ENCODE results near the gene TRIM14. TPM values are rescaled to one million over a fixed set of nuclear protein-coding genes. Genes with fewer than 3 reads are reported as not detected.

The TRIM14 gene
- total and polyA plus RNA-seq, 2 donors (not counting 1 experiment from before 2014, with no cell fraction given): 22.5 to 23.9 TPM

GRCh38 chr9:98101868-98102273 is 17.2 kb downstream of the TRIM14 start:
- Mint-ChIP-seq H3K27ac (peak overlapping the region; percentile 81), H3K27me3 (no peaks in the 10 kb centered on the region), H3K4me1 (peaks cover 77% of the 10 kb centered on the region), H3K4me3 (peak overlapping the region; percentile 68), H3K9me3 (ENCODE audit: insufficient read depth) (no peaks in the 10 kb centered on the region)
- Histone ChIP-seq H3K9ac (ENCODE audit: low read length) (no peak overlapping the region), H3K79me2 (ENCODE audit: control insufficient read depth, insufficient read depth, low read length) (peaks cover 42% of the 10 kb centered on the region), H3K27me3 (replicated peaks in 1 of 4; ENCODE audit: control extremely low read depth in 1 of 4, control insufficient read depth in 3 of 4, insufficient read depth in 4 of 4, low read length in 3 of 4) (no peaks in the 10 kb centered on the region), H3K36me3 (replicated peaks in 1 of 2; ENCODE audit: control extremely low read depth in 1 of 2, control insufficient read depth in 1 of 2, extremely low read depth in 1 of 2, insufficient read depth in 2 of 2, low read length in 1 of 2) (peaks cover 0 to 13% of the 10 kb centered on the region in 2 experiments), H3K9me3 (ENCODE audit: control extremely low read depth in 1 of 3, control insufficient read depth in 2 of 3, insufficient read depth in 1 of 3, low read length in 2 of 3) (no peaks in the 10 kb centered on the region), H3K4me2 (replicated peaks; ENCODE audit: low read depth, low read length, poor library complexity, severe bottlenecking) (peak overlapping the region; percentile 46), H3K4me3 (ENCODE audit: control extremely low read depth in 1 of 5, extremely low read depth in 1 of 5, insufficient read depth in 1 of 5, low read depth in 2 of 5, low read length in 4 of 5) (peak overlapping the region in 1 of 5 experiments; percentile 38), H3K4me1 (ENCODE audit: control insufficient read depth in 2 of 2, insufficient read depth in 2 of 2, low read length in 2 of 2) (peaks cover 82 to 87% of the 10 kb centered on the region in 2 donors), H2AFZ (ENCODE audit: insufficient read depth, low read depth, low read length, poor library complexity, severe bottlenecking) (peak overlapping the region; percentile 47), H4K20me1 (ENCODE audit: control insufficient read depth, insufficient read depth, low read length, poor library complexity, severe bottlenecking) (no peaks in the 10 kb centered on the region), H3K27ac (ENCODE audit: low read length in 2 of 2) (peak overlapping the region; percentile 66 to 74)
- intact Hi-C loops (cut with micrococcal nuclease): loop anchor here (1.0 to 10.0 kb wide), 6 partner anchors 14 to 1687 kb away; partner anchors contain the start of genes ANP32B, CORO2A, NANS and ZNF367
- WGBS (ENCODE audit: insufficient coverage): 0% methylated on average over 4 of the region's 6 CpGs
- POLR2A ChIA-PET: interaction anchor here (0.6 to 1.5 kb wide), 12 partner anchors 16 to 1245 kb away, joined by 3 to 13 read pairs (median 5); partner anchors contain the start of genes NANS, TBC1D2, TRIM14 and TRMO
- ATAC-seq (ENCODE audit: low read depth): peak; percentile 98
- peak; percentile 91 for DNase-seq
- no peak for TF ChIP-seq CTCF (IDR thresholded peaks at IDR 0.05)
- no peak for TF ChIP-seq EZH2 (IDR thresholded peaks at IDR 0.05; ENCODE audit: borderline replicate concordance, insufficient read depth, low read depth, low read length, poor library complexity, severe bottlenecking)
- CTCF ChIA-PET: interaction anchor here (0.7 to 2.0 kb wide), 19 partner anchors 13 to 214 kb away, joined by 3 to 16 read pairs (median 4); partner anchors contain the start of genes CORO2A, TBC1D2, TRIM14 and TRMO

- Mint-ChIP-seq H3K9me3 (ENCODE audit: insufficient read depth) (no peaks in the 10 kb centered on the region), H3K4me3 (peak overlapping the region; percentile 68), H3K4me1 (peaks cover 74% of the 10 kb centered on the region), H3K27me3 (no peaks in the 10 kb centered on the region), H3K27ac (peak overlapping the region; percentile 81)
- peak overlapping the region; percentile 46 for H3K4me2 ChIP-seq (replicated peaks; ENCODE audit: low read depth, low read length, poor library complexity, severe bottlenecking)
- H3K9me3 ChIP-seq (ENCODE audit: control extremely low read depth in 1 of 3, control insufficient read depth in 2 of 3, insufficient read depth in 1 of 3, low read length in 2 of 3): no peaks in the 10 kb centered on the region
- WGBS (ENCODE audit: insufficient coverage): 53% methylated on average over 7 of the region's 7 CpGs
- peak overlapping the region; percentile 47 for H2AFZ ChIP-seq (ENCODE audit: insufficient read depth, low read depth, low read length, poor library complexity, severe bottlenecking)
- POLR2A ChIA-PET: interaction anchor here (0.6 to 1.5 kb wide), 8 partner anchors 15 to 1246 kb away, joined by 3 to 13 read pairs (median 6); partner anchors contain the start of genes NANS, TBC1D2, TRIM14 and TRMO
- H3K36me3 ChIP-seq (replicated peaks in 1 of 2; ENCODE audit: control extremely low read depth in 1 of 2, control insufficient read depth in 1 of 2, extremely low read depth in 1 of 2, insufficient read depth in 2 of 2, low read length in 1 of 2): peaks cover 0 to 17% of the 10 kb centered on the region in 2 experiments
- intact Hi-C loops (cut with micrococcal nuclease): loop anchor here (1.0 to 10.0 kb wide), 5 partner anchors 13 to 1687 kb away; partner anchors contain the start of genes ANP32B, CORO2A, NANS and ZNF367
- H3K4me1 ChIP-seq (ENCODE audit: control insufficient read depth in 2 of 2, insufficient read depth in 2 of 2, low read length in 2 of 2): peaks cover 78 to 83% of the 10 kb centered on the region in 2 donors
- no peak overlapping the region for H3K9ac ChIP-seq (ENCODE audit: low read length)
- DNase-seq (no peak), ATAC-seq (ENCODE audit: low read depth) (no peak)
- CTCF ChIA-PET: interaction anchor here (0.7 to 2.0 kb wide), 16 partner anchors 13 to 214 kb away, joined by 3 to 16 read pairs (median 4); partner anchors contain the start of genes TBC1D2, TRIM14 and TRMO
- no peaks in the 10 kb centered on the region for H4K20me1 ChIP-seq (ENCODE audit: control insufficient read depth, insufficient read depth, low read length, poor library complexity, severe bottlenecking)
- no peaks in the 10 kb centered on the region for H3K27me3 ChIP-seq (replicated peaks in 1 of 4; ENCODE audit: control extremely low read depth in 1 of 4, control insufficient read depth in 3 of 4, insufficient read depth in 4 of 4, low read length in 3 of 4)
- peak overlapping the region; percentile 66 to 74 for H3K27ac ChIP-seq (ENCODE audit: low read length in 2 of 2)
- H3K4me3 ChIP-seq (ENCODE audit: control extremely low read depth in 1 of 5, extremely low read depth in 1 of 5, insufficient read depth in 1 of 5, low read depth in 2 of 5, low read length in 4 of 5): peak overlapping the region in 1 of 5 experiments; percentile 22
- TF ChIP-seq EZH2 (IDR thresholded peaks at IDR 0.05; ENCODE audit: borderline replicate concordance, insufficient read depth, low read depth, low read length, poor library complexity, severe bottlenecking): no peak
- no peak for TF ChIP-seq CTCF (IDR thresholded peaks at IDR 0.05)
- peaks cover 46% of the 10 kb centered on the region for H3K79me2 ChIP-seq (ENCODE audit: control insufficient read depth, insufficient read depth, low read length)
Measured at GRCh38 chr9:98101416-98101815, 17.6 kb downstream of the TRIM14 start.

Data from B cell (primary cell).